Keratinocyte (primary cell): ENCODE data around the gene GNL3. TPM values are rescaled to one million over a fixed set of nuclear protein-coding genes. Genes with fewer than 3 reads are reported as not detected.
A peak's percentile ranks its signal among the peaks of the same experiment; 100 is the strongest.

ENCODE experiments used
- DNase-seq: peaks from one replicate; pipeline ENCODE4 v3.0.0-alpha.2; 2011; ENCODE audit warnings: low read depth, missing footprints, low spot score
- FAIRE-seq: peaks from 2 replicates; lab custom pipeline; 2011; peaks lifted over from hg19 to GRCh38; lab: Jason Lieb, UNC
- H2AFZ ChIP-seq: 2 replicates; pipeline ENCODE4 v1.6.0; 2012; ENCODE audit warnings: low read length, control low read depth, inconsistent platforms; ENCODE audit not compliant: control insufficient read depth
- H3K27ac ChIP-seq: 2 replicates; pipeline ENCODE4 v1.5.1; 2011; ENCODE audit warnings: low read length; ENCODE audit not compliant: control insufficient read depth, insufficient read depth
- H3K27me3 ChIP-seq: 3 replicates; pipeline ENCODE4 v1.6.0; 2011; ENCODE audit warnings: low read length; ENCODE audit not compliant: control insufficient read depth, insufficient read depth; ENCODE audit errors: extremely low read depth
- H3K36me3 ChIP-seq, 2 experiments: 2 replicates in 1 of 2; 3 replicates in 1 of 2; pipeline ENCODE4 v1.5.1; 2011; ENCODE audit warnings: low read length in 2 of 2, mild to moderate bottlenecking in 1 of 2; ENCODE audit not compliant: control insufficient read depth in 2 of 2, insufficient read depth in 2 of 2; ENCODE audit errors: extremely low read depth in 1 of 2
- H3K4me1 ChIP-seq: 3 replicates; pipeline ENCODE4 v1.5.1; 2011; ENCODE audit warnings: low read length; ENCODE audit not compliant: control insufficient read depth, insufficient read depth; ENCODE audit errors: extremely low read depth
- H3K4me2 ChIP-seq: 3 replicates; pipeline ENCODE4 v1.6.0; 2011; ENCODE audit warnings: low read depth, low read length; ENCODE audit not compliant: control insufficient read depth, insufficient read depth; ENCODE audit errors: extremely low read depth
- H3K4me3 ChIP-seq, 3 experiments: fragments of 200-600 bp in 1 of 3; sonication (generic) in 1 of 3; 2 replicates in 2 of 3; 3 replicates in 1 of 3; pipeline ENCODE4 v1.5.1; 2011 to 2016; ENCODE audit warnings: low read length in 3 of 3, mild to moderate bottlenecking in 3 of 3, control low read depth in 2 of 3, inconsistent platforms in 1 of 3, low read depth in 1 of 3, mixed read lengths in 1 of 3, mixed run types in 1 of 3, moderate library complexity in 1 of 3; ENCODE audit not compliant: control insufficient read depth in 2 of 3, insufficient read depth in 2 of 3; ENCODE audit errors: extremely low read depth in 1 of 3
- H3K79me2 ChIP-seq: 2 replicates; pipeline ENCODE4 v1.6.0; 2012; ENCODE audit warnings: low read length; ENCODE audit not compliant: control insufficient read depth, insufficient read depth
- H3K9ac ChIP-seq: 3 replicates; pipeline ENCODE4 v1.6.0; 2011; ENCODE audit warnings: low read length; ENCODE audit not compliant: control insufficient read depth, insufficient read depth; ENCODE audit errors: extremely low read depth
- H3K9me1 ChIP-seq: 3 replicates; pipeline ENCODE4 v1.6.0; 2011; ENCODE audit warnings: low read length; ENCODE audit not compliant: control insufficient read depth, insufficient read depth; ENCODE audit errors: extremely low read depth
- H3K9me3 ChIP-seq: 2 replicates; pipeline ENCODE4 v1.5.1; 2012; ENCODE audit warnings: low read depth, low read length; ENCODE audit not compliant: control insufficient read depth
- H4K20me1 ChIP-seq: 3 replicates; pipeline ENCODE4 v1.6.0; 2011; ENCODE audit warnings: low read length; ENCODE audit not compliant: control insufficient read depth, insufficient read depth; ENCODE audit errors: extremely low read depth
- CTCF ChIP-seq, 3 experiments: IDR thresholded peaks in 1 of 3; conservative IDR thresholded peaks in 1 of 3; optimal IDR thresholded peaks in 1 of 3; 2 replicates in 2 of 3; 3 replicates in 1 of 3; pipeline versions ENCODE3 to v1.5.1; 2011; ENCODE audit warnings: low read length in 3 of 3, mild to moderate bottlenecking in 3 of 3, moderate library complexity in 2 of 3, control low read depth in 1 of 3, inconsistent platforms in 1 of 3; ENCODE audit not compliant: insufficient read depth in 2 of 3; ENCODE audit errors: extremely low read depth in 1 of 3
- EZH2 ChIP-seq: IDR thresholded peaks from one replicate; pipeline ENCODE4 v1.6.1; 2012; ENCODE audit warnings: inconsistent platforms, mild to moderate bottlenecking, low read length, moderate library complexity
- dilution Hi-C: fragments of 300-500 bp; cut with MboI; formaldehyde crosslinking; loops from one replicate; pipeline ENCODE4 v1.7.0; 2020; ENCODE audit warnings: low sequenced_read_pairs; ENCODE audit not compliant: extremely low pct_ligation_motif_present
- polyA plus RNA-seq, 5 experiments: library from polyadenylated mRNA; depleted of rRNA in 3 of 5; stranded (reverse) in 3 of 5; stranded (forward) in 1 of 5; unstranded in 1 of 5; fragments of >200 nt; gene quantifications; 1 replicate in 1 of 5; 2 replicates in 3 of 5; 3 replicates in 1 of 5; pipeline versions ENCODE4 v1.2.1 to v1.2.3, GENCODE V29; 2011 to 2012; ENCODE audit warnings: missing spikeins in 2 of 5, low read depth in 1 of 5, low replicate concordance in 1 of 5

The GNL3 gene
- polyA plus RNA-seq, 1 donor (not counting 4 experiments of a cell fraction or from before 2014, with no cell fraction given): 128 TPM

- Histone ChIP-seq H3K79me2 (peaks cover 70% of the 10 kb centered on the region), H3K4me1 (peaks cover 17% of the 10 kb centered on the region), H3K4me2 (no peak overlapping the region), H3K4me3 (no peak overlapping the region), H3K36me3 (peaks cover 36 to 55% of the 10 kb centered on the region in 2 experiments), H2AFZ (no peak overlapping the region), H3K27ac (peak overlapping the region; percentile 10), H3K9me1 (no peaks in the 10 kb centered on the region), H3K9me3 (no peaks in the 10 kb centered on the region), H3K9ac (no peak overlapping the region), H4K20me1 (peaks cover 2% of the 10 kb centered on the region), H3K27me3 (no peaks in the 10 kb centered on the region)
- dilution Hi-C loops: no loop called here
- no peak for DNase-seq
- TF ChIP-seq CTCF (optimal IDR thresholded peaks at IDR 0.05 in 1 of 3, IDR thresholded peaks at IDR 0.05 in 1 of 3, conservative IDR thresholded peaks at IDR 0.05 in 1 of 3; ENCODE audit: extremely low read depth in 1 of 3, insufficient read depth in 2 of 3, low read length in 3 of 3) (no peak), EZH2 (no peak)
- FAIRE-seq: no peak
These were observed 2.4 kb downstream of the GNL3 start for GRCh38 chr3:52688266-52688665.

GRCh38 chr3:52689151-52689550 lies 3.3 kb downstream of the GNL3 start:
- H3K4me3 ChIP-seq: no peak overlapping the region
- FAIRE-seq: no peak
- no peak overlapping the region for H3K4me2 ChIP-seq

More at GRCh38 chr3:52689151-52689550, 3.3 kb downstream of the GNL3 start:
- H3K79me2 ChIP-seq: peaks cover 61% of the 10 kb centered on the region
- no peak for TF ChIP-seq CTCF (optimal IDR thresholded peaks at IDR 0.05 in 1 of 3, IDR thresholded peaks at IDR 0.05 in 1 of 3, conservative IDR thresholded peaks at IDR 0.05 in 1 of 3; ENCODE audit: extremely low read depth in 1 of 3, insufficient read depth in 2 of 3, low read length in 3 of 3)
- TF ChIP-seq EZH2: no peak
- DNase-seq: no peak
- H3K9ac ChIP-seq: no peak overlapping the region
- H3K4me1 ChIP-seq: peaks cover 17% of the 10 kb centered on the region
- H3K27me3 ChIP-seq: no peaks in the 10 kb centered on the region
- H3K27ac ChIP-seq: no peak overlapping the region
- no peaks in the 10 kb centered on the region for H3K9me3 ChIP-seq
- H3K9me1 ChIP-seq: no peaks in the 10 kb centered on the region
- peaks cover 42 to 62% of the 10 kb centered on the region in 2 experiments for H3K36me3 ChIP-seq
- dilution Hi-C loops: no loop called here
- no peak overlapping the region for H2AFZ ChIP-seq
- peaks cover 2% of the 10 kb centered on the region for H4K20me1 ChIP-seq
